Right forelimb (tissue), 1 donor: ENCODE results near the gene GRB7.
A peak's percentile ranks its signal among the peaks of the same experiment; 100 is the strongest.
"Not testable (repeated sequence)": the region's sequence is repeated elsewhere in the genome, so short reads cannot be mapped to it uniquely, and the experiment has no call there.

Source experiments
- DNase-seq: peaks from one replicate; pipeline ENCODE4 v3.0.0-alpha.2; 2018

GRB7 gene

GRCh38 chr17:39709998-39710964, 27.5 kb upstream of the GRB7 start:
- DNase-seq: no peak

DNA sequence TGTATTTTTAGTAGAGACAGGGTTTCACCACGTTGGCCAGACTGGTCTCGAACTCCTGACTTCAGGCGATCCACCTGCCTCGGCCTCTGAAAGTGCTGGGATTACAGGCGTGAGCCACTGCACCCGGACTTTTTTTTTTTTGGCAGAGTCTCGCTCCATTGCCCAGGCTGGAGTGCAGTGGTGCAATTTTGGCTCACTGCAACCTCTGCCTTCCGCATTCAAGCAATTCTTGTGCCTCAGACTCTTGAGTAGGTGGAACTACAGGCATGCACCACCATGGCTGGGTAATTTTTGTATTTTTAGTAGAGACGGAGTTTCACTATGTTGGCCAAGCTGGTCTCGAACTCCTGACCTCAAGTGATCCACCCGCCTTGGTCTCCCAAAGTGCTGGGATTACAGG, 26.7 kb upstream of the GRB7 start:
- DNase-seq: not testable (repeated sequence)

DNA sequence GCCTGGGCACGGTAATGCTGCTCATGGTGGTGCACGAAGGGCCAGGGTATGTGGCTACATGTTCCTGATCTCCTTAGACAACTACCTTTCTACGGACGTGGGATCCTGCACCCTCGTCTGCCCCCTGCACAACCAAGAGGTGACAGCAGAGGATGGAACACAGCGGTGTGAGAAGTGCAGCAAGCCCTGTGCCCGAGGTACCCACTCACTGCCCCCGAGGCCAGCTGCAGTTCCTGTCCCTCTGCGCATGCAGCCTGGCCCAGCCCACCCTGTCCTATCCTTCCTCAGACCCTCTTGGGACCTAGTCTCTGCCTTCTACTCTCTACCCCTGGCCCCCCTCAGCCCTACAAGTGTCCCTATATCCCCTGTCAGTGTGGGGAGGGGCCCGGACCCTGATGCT, 25.9 kb upstream of the GRB7 start:
- no peak for DNase-seq

- DNase-seq: no peak
These were observed 23.5 kb upstream of the GRB7 start for GRCh38 chr17:39714234-39714633.

GRCh38 chr17:39715375-39716072, 22.2 kb upstream of the GRB7 start:
- DNase-seq: no peak

DNA sequence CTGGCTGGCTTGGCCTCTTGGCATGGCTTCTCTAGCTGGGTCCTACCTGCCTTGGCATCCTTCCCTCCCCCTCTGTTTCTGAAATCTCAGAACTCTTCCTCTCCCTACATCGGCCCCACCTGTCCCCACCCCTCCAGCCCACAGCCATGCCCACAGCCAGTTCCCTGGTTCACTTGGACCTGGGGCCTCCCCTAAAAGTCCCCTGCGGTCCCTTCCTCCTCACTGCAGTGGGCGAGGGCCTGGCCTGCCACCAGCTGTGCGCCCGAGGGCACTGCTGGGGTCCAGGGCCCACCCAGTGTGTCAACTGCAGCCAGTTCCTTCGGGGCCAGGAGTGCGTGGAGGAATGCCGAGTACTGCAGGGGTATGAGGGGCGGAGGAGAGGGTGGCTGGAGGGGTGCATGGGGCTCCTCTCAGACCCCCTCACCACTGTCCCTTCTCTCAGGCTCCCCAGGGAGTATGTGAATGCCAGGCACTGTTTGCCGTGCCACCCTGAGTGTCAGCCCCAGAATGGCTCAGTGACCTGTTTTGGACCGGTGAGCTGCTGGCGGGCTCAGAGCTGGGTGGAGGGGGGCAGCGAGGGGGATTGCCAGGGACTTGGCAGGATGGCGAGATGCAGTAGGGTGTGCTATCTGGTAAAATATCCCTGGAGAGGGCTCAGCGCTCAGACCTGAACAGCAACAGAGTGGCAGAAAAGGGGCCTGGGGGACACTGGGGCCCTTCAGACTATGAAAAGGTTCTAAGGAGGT, 21.5 kb upstream of the GRB7 start:
- DNase-seq: no peak

DNA sequence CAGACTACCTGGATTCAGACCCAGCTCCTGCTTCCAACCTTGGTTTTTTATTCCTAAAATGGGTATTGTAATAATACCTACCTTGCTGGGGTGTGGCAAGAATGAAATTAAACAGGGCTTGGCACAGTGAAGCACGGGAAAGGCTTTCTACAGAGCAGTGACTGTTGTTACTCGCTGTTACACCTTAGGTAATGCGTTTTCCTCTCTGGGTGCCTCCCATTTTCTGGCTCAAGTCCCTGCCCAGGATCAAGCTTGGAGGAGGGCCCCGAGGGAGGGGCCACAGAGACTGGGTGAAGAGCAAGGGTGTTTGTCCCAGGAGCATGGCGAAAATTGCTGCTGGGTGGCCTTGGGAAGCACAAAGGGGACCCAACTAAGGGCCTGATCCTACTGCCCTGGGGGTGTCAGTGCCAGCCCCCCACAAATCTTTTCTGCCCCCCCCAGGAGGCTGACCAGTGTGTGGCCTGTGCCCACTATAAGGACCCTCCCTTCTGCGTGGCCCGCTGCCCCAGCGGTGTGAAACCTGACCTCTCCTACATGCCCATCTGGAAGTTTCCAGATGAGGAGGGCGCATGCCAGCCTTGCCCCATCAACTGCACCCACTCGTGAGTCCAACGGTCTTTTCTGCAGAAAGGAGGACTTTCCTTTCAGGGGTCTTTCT, 20.7 kb upstream of the GRB7 start:
- no peak for DNase-seq

- DNase-seq: no peak
These were observed 20.1 kb upstream of the GRB7 start for GRCh38 chr17:39717660-39718059.

DNA sequence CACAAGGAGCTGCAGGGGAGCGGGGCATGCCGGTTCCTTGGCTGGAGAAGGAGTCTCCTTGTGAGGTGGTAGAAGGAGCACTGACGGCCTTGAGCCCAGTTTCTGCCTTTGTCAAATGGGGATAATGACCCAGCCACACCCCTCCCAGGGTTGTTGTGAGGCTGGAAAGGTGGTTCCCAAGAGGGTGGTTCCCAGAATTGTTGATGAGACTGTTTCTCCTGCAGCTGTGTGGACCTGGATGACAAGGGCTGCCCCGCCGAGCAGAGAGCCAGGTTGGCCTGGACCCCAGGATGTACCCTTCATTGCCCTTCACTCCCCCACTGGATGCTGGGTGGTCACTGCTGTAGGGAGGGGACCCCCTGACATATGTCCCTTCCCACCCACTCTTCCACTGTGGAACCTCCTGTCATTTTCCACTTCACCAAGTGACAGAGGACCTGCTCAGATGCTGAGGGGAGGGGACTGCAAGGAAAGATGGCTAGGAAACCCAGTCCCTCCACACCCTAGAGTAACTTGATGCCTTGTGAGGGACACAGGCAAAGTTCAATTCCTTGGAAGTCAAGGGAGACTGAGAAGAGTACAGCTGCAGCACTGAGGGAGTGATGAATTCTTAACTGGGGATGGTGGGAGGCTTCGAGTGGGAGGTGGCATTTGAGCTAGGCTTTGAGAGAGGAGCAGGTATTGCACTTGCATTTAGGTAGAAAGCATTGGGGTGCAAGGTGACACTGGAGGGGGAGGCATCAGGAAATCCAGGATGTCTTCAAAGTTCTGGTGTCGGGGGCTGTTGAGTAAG, 18.0 kb upstream of the GRB7 start:
- DNase-seq: no peak

DNA sequence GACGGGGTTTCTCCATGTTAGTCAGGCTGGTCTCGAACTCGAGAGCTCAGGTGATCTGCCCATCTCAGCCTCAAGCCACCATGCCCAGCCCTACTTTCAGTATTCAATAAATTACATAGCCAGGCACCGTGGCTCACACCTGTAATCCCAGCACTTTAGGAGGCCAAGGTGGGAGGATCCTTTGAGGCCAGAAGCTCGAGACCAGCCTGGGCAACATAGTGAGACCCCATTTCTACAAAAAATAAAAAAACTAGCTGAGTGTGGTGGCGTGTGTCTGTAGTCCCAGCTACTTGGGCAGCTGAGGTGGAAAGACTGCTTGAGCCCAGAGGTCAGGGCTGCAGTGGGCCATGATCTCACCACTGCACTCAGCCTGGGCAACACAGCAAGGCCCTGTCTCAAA, 15.6 kb upstream of the GRB7 start:
- DNase-seq: no peak

DNA sequence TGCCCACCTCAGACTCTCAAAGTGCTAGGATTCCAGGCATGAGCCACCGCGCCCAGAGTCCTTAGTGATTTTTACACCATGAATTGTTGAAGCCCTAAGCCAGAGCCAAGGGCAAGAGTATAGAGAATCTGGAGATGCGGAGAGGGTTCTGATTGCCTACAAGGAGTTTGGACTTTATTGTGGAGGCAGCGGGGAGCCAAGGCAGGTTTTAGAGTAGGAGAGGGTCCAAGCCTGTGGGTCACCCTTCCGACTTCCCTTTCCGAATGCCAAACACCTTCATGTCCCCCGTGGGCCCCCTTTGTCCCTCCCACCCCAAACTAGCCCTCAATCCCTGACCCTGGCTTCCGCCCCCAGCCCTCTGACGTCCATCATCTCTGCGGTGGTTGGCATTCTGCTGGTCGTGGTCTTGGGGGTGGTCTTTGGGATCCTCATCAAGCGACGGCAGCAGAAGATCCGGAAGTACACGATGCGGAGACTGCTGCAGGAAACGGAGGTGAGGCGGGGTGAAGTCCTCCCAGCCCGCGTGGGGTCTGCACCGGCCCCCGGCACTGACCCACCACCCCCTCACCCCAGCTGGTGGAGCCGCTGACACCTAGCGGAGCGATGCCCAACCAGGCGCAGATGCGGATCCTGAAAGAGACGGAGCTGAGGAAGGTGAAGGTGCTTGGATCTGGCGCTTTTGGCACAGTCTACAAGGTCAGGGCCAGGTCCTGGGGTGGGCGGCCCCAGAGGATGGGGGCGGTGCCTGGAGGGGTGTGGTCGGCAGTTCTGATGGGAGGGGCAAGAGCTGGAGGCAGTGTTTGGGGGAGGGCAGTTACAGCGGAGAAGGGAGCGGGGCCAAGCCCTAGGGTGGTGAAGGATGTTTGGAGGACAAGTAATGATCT, 14.5 kb upstream of the GRB7 start:
- DNase-seq: no peak

GRCh38 chr17:39724731-39725130, 13.0 kb upstream of the GRB7 start:
- DNase-seq: no peak

- not testable (repeated sequence) for DNase-seq
These were observed 11.8 kb upstream of the GRB7 start for GRCh38 chr17:39725923-39726322.

GRCh38 chr17:39726617-39727016, 11.1 kb upstream of the GRB7 start:
- DNase-seq: no peak

DNA sequence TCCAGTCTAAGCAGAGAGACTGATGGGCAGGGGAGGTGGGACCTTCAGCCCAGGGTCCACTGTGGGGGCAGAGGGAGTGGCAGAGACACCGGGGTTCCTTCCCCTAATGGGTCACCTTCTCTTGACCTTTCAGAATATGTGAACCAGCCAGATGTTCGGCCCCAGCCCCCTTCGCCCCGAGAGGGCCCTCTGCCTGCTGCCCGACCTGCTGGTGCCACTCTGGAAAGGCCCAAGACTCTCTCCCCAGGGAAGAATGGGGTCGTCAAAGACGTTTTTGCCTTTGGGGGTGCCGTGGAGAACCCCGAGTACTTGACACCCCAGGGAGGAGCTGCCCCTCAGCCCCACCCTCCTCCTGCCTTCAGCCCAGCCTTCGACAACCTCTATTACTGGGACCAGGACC, 10.2 kb upstream of the GRB7 start:
- no peak for DNase-seq

DNA sequence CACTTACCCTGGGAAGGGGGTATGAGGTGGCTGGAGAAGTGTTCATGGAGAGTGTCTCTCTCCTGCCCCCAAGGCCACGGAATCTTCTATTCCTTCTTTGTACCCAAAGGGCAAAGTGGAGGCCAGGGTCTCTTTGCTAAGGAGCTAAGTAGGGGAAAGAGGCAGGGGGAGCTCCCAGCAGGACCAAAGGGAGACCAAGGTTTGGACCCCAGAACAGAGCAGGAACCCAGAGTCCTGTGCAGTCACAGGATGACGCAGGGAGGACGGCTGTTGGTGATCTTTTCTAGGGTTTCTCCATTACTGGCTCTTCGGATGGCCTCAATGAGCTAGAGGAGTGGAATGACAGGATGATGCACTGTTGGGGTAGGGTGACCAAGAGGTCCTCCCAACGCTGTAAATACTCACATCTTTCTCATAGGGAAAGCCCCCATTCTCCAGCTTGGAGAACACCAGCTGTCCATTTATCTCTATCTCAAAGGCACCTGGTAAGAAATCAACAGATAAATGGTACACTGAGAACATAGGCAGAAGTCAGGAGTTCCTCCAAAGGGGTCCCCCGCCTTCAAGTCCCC, 8.4 kb upstream of the GRB7 start:
- DNase-seq: no peak

- DNase-seq: peak; percentile 96
These were observed 7.4 kb upstream of the GRB7 start, which contains the start of gene MIEN1 for GRCh38 chr17:39730095-39730921. Gene MIEN1 (minus strand): TSS chr17:39730532. CDS start chr17:39730495, 37 bp downstream.

DNA sequence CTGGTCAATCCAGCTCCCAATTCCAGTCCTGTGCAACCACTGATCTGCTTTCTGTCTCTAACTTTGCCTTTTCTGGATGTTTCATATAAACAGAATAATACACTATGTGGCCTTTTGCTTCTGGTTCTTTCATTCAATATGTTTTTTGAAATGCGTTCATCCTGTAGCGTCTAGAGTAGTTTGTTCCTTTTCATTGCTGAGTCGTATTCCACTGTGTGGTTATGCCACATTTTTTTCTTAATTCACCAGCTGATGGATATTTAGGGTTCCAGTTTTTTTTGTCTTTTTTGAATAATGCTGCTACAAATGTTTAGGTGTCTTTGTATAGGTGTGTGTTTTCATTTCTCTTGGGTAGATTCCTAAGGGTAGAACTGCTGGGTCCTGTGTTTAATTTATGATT, 5.2 kb upstream of the GRB7 start:
- DNase-seq: no peak

GRCh38 chr17:39735882-39736281, 1.9 kb upstream of the GRB7 start:
- no peak for DNase-seq
